Activated T-cell treated with anti-CD3 and anti-CD28 coated beads, Interleukin-2, amount 50 U/mL, for 48 hours (primary cell): ENCODE measurements around the gene VPS13D.
"Not testable (repeated sequence)": the region's sequence is repeated elsewhere in the genome, so short reads cannot be mapped to it uniquely, and the experiment has no call there.

Experiments used
- DNase-seq, 2 experiments: peaks; one replicate each; pipeline ENCODE4 v3.0.0-alpha.2; 2020

VPS13D gene

DNA sequence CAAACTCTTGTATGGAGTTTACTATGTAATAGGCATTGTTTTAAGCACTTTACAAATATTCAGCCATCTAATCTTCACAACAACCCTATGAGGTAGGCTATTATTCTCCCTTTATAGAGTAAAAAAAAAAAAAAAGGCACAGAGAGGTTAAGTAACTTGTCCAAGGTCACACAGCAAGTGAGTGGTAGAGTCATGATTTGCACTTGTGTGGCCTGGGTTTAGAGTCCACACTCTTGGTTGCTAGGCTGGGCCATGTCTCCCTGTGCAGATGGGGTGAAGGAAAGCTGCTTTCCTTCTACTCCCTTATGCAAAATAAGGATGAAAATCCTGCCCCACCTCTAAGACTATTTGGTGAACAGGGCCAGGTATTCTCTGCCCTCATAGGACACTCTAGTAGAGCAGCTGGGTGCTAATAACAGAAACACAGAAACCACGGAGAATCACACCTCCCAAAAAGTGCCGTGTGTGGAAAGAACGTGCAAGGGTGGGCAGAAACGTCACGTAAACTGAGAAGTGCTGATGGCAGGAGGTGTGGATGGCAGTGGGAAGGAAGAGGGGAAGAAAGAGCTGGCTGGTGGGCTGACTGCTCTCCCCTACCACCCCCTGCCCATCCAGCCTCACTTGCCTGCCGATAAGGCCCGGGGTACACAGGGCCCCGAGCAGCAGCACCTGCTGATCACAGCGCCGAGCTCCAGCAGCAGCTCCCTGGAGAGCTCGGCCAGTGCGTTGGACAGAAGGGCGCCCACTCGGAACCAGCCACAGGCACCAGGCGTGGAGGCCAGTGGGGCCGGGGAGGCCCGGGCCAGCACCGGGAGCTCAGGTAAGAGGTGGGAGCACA, 28.3 kb upstream of the VPS13D start:
- peak; percentile 51 to 56 for DNase-seq

DNA sequence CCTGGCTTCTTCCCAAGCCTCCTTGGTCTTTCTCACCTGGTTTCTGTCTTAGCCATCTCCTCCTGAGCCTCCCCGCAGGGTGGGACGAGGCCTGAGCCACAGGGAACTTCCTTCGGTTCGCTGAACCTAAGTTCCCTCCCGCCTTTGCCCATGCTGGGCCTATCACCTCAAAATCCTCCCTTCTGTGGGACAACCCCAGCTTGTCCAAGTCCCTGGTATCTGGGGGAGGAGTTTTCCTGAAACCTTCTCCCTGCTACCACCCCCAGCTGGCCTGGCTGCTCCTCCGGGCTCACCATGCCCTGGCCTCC, 27.7 kb upstream of the VPS13D start:
- no peak for DNase-seq

- DNase-seq, result no peak
Measured at GRCh38 chr1:12202577-12202976, 27.3 kb upstream of the VPS13D start.

GRCh38 chr1:12203216-12204007, 26.4 kb upstream of the VPS13D start:
- no peak for DNase-seq

- peak; percentile 76 for DNase-seq
Measured at GRCh38 chr1:12204140-12204539, 25.7 kb upstream of the VPS13D start.

DNA sequence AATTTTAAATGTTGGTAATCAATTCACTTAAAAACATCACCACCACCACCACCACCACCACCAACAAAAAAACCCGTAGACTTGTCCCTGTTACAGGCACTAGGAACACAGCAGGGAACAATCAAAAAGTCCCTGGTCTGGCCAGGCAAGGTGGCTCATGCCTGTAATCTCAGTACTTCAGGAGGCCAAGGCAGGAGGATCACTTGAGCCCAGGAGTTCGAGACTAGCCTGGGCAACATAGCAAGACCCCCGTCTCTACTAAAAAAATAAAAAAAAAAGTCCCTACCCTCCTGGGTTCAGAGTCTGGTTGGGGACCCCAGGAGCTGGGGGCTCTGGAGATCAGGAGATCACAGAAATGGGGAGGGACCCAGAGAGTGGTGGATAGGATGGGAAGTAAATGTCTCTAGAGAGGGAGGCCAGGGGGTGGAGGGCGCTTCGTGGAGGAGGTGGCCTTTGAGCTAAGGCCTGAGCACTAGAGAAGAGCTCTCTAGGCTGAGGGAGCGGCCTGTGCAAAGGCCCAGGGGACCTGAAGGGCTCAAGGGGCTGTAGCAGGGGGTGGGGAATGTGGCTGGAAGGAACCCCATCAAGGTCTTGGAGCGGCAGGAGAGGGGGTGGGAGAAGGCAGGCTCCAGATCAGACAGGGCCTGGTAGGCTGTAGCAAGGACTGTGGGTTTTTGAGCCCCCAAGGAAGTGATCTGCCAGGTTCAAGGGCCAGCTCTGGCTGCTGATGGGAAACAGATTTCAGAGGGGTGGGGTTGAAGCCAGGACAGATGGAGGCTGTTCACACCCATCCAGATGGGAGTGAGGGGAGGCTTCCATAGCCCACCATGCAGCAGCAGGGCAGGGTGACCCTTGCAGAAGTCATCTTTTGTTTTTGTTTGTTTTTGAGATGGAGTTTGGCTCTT, 24.8 kb upstream of the VPS13D start:
- DNase-seq, result no peak

GRCh38 chr1:12206238-12206637, 23.6 kb upstream of the VPS13D start:
- no peak for DNase-seq

DNA sequence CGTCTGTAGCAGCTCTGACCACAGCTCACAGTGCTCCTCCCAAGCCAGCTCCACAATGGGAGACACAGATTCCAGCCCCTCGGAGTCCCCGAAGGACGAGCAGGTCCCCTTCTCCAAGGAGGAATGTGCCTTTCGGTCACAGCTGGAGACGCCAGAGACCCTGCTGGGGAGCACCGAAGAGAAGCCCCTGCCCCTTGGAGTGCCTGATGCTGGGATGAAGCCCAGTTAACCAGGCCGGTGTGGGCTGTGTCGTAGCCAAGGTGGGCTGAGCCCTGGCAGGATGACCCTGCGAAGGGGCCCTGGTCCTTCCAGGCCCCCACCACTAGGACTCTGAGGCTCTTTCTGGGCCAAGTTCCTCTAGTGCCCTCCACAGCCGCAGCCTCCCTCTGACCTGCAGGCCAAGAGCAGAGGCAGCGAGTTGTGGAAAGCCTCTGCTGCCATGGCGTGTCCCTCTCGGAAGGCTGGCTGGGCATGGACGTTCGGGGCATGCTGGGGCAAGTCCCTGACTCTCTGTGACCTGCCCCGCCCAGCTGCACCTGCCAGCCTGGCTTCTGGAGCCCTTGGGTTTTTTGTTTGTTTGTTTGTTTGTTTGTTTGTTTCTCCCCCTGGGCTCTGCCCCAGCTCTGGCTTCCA, 22.9 kb upstream of the VPS13D start:
- no peak for DNase-seq

GRCh38 chr1:12208271-12208670, 21.6 kb upstream of the VPS13D start:
- no peak for DNase-seq

- DNase-seq, result peak; percentile 93 to 97
Measured at GRCh38 chr1:12208764-12209494, 20.9 kb upstream of the VPS13D start.

DNA sequence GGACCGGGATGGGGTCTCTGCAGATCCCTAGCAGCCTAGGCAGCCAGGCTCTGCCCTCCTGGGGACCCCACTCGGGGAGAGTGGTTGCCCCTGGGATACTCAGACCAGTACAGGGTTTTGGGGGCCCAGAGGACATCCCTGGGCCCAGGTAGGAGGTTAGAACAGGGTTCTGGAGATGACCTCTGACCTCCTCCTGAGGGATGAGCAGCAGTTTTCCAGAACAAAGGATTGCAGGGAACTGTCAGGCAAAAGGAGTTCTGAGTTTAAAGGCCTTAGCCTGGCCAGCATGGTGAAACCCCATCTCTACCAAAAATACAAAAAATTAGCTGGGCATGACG, 20.4 kb upstream of the VPS13D start:
- no peak for DNase-seq

DNA sequence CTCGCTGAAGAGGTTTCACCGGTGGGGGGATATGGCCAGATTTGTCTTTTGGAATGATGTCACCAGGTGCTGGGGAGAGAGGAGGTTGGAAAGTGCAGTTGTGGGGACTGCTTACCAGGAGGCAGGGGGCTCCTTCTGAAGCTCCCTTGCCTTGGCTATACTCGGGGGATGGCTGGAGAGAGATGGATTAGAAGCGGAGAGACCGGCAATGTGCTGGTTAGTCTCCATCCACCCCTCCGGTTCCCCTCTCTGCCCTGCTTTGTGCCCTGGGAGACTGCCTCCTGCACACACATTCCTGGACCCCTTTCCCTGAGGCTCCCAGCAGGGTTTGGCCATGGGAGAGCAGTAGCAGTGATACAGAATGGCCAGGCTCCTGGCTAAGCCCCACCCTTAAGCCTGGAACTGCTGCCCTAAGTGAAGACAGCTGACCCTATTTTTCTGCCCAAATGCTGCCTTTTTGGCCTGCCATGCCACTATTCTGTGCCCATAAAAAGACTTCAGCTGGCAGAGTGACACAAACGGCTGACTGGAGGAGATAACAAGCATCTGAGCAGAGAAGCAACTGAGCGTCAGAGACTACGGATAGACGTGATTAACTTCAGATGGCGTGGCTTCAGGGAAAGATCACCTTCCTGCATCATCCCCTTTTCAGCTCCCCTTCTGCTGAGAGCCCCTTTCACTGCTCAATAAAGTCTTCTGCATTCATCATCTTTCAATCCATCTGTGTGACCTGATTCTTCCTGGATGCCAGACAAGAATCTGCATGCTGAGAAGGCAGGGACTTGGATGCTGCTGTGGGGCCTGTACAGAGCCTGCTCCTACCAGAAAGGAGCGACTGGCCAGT, 14.5 kb upstream of the VPS13D start:
- DNase-seq, result no peak

- no peak for DNase-seq
Measured at GRCh38 chr1:12219800-12220199, 10.0 kb upstream of the VPS13D start.

- no peak for DNase-seq
Measured at GRCh38 chr1:12220890-12221289, 8.9 kb upstream of the VPS13D start.

GRCh38 chr1:12222700-12223099, 7.1 kb upstream of the VPS13D start:
- DNase-seq, result not testable (repeated sequence)

DNA sequence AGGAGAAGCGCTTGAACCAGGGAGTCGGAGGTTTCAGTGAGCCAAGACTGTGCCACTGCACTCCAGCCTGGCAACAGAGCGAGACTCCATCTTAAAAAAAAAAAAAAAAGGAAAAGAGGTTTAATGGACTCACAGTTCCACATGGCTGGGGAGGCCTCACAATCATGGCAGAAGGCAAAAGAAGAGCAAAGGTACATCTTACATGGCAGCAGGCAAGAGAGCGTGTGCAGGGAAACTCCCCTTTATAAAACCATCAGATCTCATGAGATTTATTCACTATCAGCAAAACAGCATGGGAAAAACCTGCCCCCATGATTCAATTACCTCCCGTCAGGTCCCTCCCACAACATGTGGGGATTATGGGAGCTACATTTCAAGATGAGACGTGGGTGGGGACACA, 5.7 kb upstream of the VPS13D start:
- not testable (repeated sequence) for DNase-seq

- no peak for DNase-seq
Measured at GRCh38 chr1:12228979-12229378, 851 bp upstream of the VPS13D start.

DNA sequence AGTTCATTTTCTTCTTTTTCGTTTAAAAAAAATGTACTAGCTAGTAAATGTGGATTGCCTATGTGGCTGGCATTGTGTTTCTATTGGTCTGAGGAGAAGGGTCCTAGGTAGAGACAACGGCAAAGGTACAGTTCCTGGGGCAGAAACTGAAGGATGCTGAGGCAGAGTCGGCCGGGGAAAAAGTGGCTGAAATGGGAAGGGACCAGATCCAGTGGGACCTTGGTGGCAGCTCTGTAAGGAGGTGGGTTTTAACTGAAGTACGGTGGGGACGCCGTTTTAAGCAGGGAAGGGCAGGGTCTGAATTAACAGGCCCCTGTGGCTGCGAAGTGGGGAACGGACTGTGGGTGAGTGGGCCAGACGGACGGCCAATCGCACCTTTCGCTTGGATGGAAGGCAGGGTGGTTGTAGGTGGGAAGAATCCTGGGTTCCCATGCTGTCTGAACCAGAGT, 420 bp upstream of the VPS13D start:
- DNase-seq, result no peak

GRCh38 chr1:12230549-12231275, 882 bp downstream of the VPS13D start:
- DNase-seq, result peak; percentile 34 to 37

DNA sequence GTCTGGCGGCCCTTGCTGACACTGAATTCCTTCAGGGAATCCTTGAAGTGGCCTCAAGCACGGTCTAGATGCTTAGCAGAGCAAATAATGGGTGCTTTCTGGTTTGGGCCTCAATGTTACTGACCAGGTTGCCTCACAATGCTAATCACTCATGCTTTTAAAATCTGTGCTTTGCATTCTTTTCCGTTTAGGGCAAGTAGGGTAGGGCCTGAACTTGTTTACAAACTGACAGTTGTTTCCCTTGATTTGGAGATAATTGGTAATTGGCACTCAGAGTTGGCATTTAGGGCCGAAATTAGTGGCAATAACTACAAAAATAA, 1.4 kb downstream of the VPS13D start:
- DNase-seq, result no peak

DNA sequence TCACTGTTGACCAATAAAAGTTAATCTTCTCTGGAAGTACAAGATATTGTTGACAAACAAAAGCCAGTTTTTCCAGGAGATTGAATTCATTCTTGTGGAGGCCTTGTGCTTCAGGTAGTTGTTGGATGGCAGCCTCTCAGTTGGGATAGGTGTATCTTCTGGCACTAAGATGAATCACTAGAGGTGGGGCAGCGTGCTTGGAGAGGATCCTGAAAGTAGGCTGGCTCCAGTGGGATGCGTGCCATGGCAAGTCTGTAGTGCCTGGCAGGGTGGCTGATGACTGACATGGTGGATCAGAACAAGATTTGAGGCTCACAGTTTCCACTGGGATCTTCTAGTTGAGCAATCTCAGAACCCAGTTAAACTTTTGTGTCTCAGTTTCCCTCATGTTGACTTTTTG, 2.4 kb downstream of the VPS13D start:
- DNase-seq, result peak in 1 of 2 experiments; percentile 22
